ENCODE data around the gene PJA1. TPM values are rescaled to one million over a fixed set of nuclear protein-coding genes. Genes with fewer than 3 reads are reported as not detected.

PJA1 gene
- total and polyA plus RNA-seq, 2 experiments from 2014 or later: 49.1 to 57.0 TPM

DNA sequence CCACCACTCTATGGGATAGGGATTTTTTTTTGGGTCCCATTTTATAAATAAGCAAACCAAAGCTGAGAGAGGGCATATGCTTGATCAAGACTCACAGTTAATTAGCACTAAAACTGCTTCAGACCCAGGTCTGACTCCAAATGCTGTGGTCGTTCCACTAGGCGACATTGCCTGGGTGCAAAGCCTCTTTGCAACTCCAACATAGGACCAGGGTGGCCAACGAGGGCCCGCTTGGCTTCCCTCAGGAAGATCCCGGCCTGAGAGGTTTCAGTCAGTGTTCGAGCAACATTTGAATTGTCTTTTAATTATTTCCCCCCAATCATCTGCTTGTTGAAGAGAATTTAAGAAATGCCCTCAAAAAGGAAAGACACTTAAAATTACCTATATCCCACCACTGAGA, 11.2 kb downstream of the PJA1 start:
- Histone ChIP-seq H4K20me1 (ENCODE audit: insufficient read depth, poor library complexity, severe bottlenecking) (no peaks in the 10 kb centered on the region), H3K4me1 (ENCODE audit: insufficient read depth) (peaks cover 7% of the 10 kb centered on the region), H3K27ac (no peak overlapping the region), H3K4me3 (no peak overlapping the region), H3K79me2 (no peaks in the 10 kb centered on the region), H3K4me2 (no peak overlapping the region), H2AFZ (no peak overlapping the region), H3K27me3 (no peaks in the 10 kb centered on the region), H3K36me3 (replicated peaks; ENCODE audit: insufficient read depth, low read depth) (no peaks in the 10 kb centered on the region), H3K9me2 (replicated peaks; ENCODE audit: insufficient read depth) (no peaks in the 10 kb centered on the region), H3K9me3 (ENCODE audit: low read depth) (no peaks in the 10 kb centered on the region)
- 76% methylated on average over 6 of the region's 6 CpGs for WGBS (ENCODE audit: low lambda C conversion rate, missing lambda C conversion rate)
- no peak for TF ChIP-seq EZH2phosphoT487 (IDR thresholded peaks at IDR 0.05; ENCODE audit: low read depth, severe bottlenecking, unreplicated experiment)
- no peak for TF ChIP-seq EZH2 (IDR thresholded peaks at IDR 0.05; ENCODE audit: borderline replicate concordance)
- no peak for TF ChIP-seq CTCF (IDR thresholded peaks at IDR 0.05; ENCODE audit: poor library complexity)
- no peak for DNase-seq (ENCODE audit: low spot score)

GRCh38 chrX:69153060-69153730, 12.1 kb downstream of the PJA1 start:
- no peaks in the 10 kb centered on the region for H3K79me2 ChIP-seq
- H3K36me3 ChIP-seq (replicated peaks; ENCODE audit: insufficient read depth, low read depth): no peaks in the 10 kb centered on the region
- no peaks in the 10 kb centered on the region for H3K27me3 ChIP-seq
- no peaks in the 10 kb centered on the region for H3K9me2 ChIP-seq (replicated peaks; ENCODE audit: insufficient read depth)
- 47% methylated on average over 8 of the region's 8 CpGs for WGBS (ENCODE audit: low lambda C conversion rate, missing lambda C conversion rate)
- no peaks in the 10 kb centered on the region for H4K20me1 ChIP-seq (ENCODE audit: insufficient read depth, poor library complexity, severe bottlenecking)
- H3K4me2 ChIP-seq: no peak overlapping the region
- H2AFZ ChIP-seq: no peak overlapping the region
- peak overlapping the region; percentile 27 for H3K27ac ChIP-seq
- H3K4me3 ChIP-seq: no peak overlapping the region
- DNase-seq (ENCODE audit: low spot score): peak; percentile 67
- H3K9me3 ChIP-seq (ENCODE audit: low read depth): no peaks in the 10 kb centered on the region
- no peaks in the 10 kb centered on the region for H3K4me1 ChIP-seq (ENCODE audit: insufficient read depth)
- TF ChIP-seq CTCF (IDR thresholded peaks at IDR 0.05; ENCODE audit: poor library complexity): no peak
- no peak for TF ChIP-seq EZH2phosphoT487 (IDR thresholded peaks at IDR 0.05; ENCODE audit: low read depth, severe bottlenecking, unreplicated experiment)
- TF ChIP-seq EZH2 (IDR thresholded peaks at IDR 0.05; ENCODE audit: borderline replicate concordance): no peak

DNA sequence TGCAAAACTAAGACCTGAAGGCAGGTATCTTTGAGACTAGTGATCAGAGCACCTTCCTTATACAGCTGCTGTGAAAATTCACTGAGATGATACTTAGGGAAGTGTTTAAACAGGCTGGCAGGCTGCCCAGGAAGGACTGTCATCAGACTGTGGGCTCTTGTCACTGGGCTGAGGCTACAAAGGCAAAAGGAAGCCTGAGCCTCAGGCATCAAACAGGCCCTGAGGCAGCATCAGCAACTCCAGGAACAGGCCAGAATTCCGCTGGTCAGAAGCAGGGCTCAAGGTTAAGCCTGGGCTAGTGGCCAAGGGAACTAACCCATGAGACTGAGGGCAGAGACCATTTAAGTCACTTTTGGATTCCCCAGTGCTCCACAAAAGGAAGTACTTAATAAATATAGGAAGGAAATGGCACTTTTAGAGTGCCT, 12.8 kb downstream of the PJA1 start:
- no peak overlapping the region for H3K27ac ChIP-seq
- no peaks in the 10 kb centered on the region for H3K4me1 ChIP-seq (ENCODE audit: insufficient read depth)
- no peaks in the 10 kb centered on the region for H3K9me3 ChIP-seq (ENCODE audit: low read depth)
- no peak for DNase-seq (ENCODE audit: low spot score)
- no peaks in the 10 kb centered on the region for H3K9me2 ChIP-seq (replicated peaks; ENCODE audit: insufficient read depth)
- H4K20me1 ChIP-seq (ENCODE audit: insufficient read depth, poor library complexity, severe bottlenecking): no peaks in the 10 kb centered on the region
- 64% methylated on average over 1 of the region's 1 CpG for WGBS (ENCODE audit: low lambda C conversion rate, missing lambda C conversion rate)
- no peak overlapping the region for H3K4me2 ChIP-seq
- TF ChIP-seq EZH2phosphoT487 (IDR thresholded peaks at IDR 0.05; ENCODE audit: low read depth, severe bottlenecking, unreplicated experiment) (no peak), EZH2 (IDR thresholded peaks at IDR 0.05; ENCODE audit: borderline replicate concordance) (no peak), CTCF (IDR thresholded peaks at IDR 0.05; ENCODE audit: poor library complexity) (no peak)
- H3K27me3 ChIP-seq: no peaks in the 10 kb centered on the region
- no peaks in the 10 kb centered on the region for H3K79me2 ChIP-seq
- no peak overlapping the region for H3K4me3 ChIP-seq
- H3K36me3 ChIP-seq (replicated peaks; ENCODE audit: insufficient read depth, low read depth): no peaks in the 10 kb centered on the region
- H2AFZ ChIP-seq: no peak overlapping the region
